NOMO-1 (cell line): ENCODE measurements around the gene PPFIBP2.

Source experiments
- DNase-seq, 2 experiments: peaks; one replicate each; lab custom pipeline; 2025; ENCODE audit not compliant: unreplicated experiment in 2 of 2; lab: John Stamatoyannopoulos, UW

Gene PPFIBP2

GRCh38 chr11:7513234-7514098 is at the start of gene PPFIBP2:
TSS of gene PPFIBP2 (plus strand) at chr11:7513999. CDS start at chr11:7549476, 35,477 bp downstream.
- DNase-seq = peak; percentile 70 to 88

- DNase-seq = no peak
These were observed 46.1 kb upstream of the PPFIBP2 start for GRCh38 chr11:7467652-7468051.

GRCh38 chr11:7469351-7469865 is 44.4 kb upstream of the PPFIBP2 start:
- no peak for DNase-seq

- no peak for DNase-seq
These were observed 42.7 kb upstream of the PPFIBP2 start for GRCh38 chr11:7471071-7471470.

GRCh38 chr11:7473717-7474116 is 40.1 kb upstream of the PPFIBP2 start:
- no peak for DNase-seq

- DNase-seq = no peak
These were observed 33.7 kb upstream of the PPFIBP2 start for GRCh38 chr11:7480113-7480512.

- no peak for DNase-seq
These were observed 29.7 kb upstream of the PPFIBP2 start for GRCh38 chr11:7484131-7484530.

GRCh38 chr11:7484645-7485044 is 29.2 kb upstream of the PPFIBP2 start:
- no peak for DNase-seq

- DNase-seq = no peak
These were observed 28.4 kb upstream of the PPFIBP2 start, which contains the start of gene OLFML1 for GRCh38 chr11:7485186-7486097. TSS of gene OLFML1 (plus strand) at chr11:7485506. CDS start at chr11:7485876, 370 bp downstream.

GRCh38 chr11:7486098-7486780 is 27.6 kb upstream of the PPFIBP2 start:
- no peak for DNase-seq

GRCh38 chr11:7486781-7487140 is 27.0 kb upstream of the PPFIBP2 start:
- no peak for DNase-seq

- DNase-seq = no peak
These were observed 26.4 kb upstream of the PPFIBP2 start for GRCh38 chr11:7487360-7487759.

- DNase-seq = no peak
These were observed 25.1 kb upstream of the PPFIBP2 start for GRCh38 chr11:7488681-7489080.

- peak in 1 of 2 experiments; percentile 24 for DNase-seq
These were observed 24.4 kb upstream of the PPFIBP2 start for GRCh38 chr11:7489376-7489775.

- DNase-seq = no peak
These were observed 23.7 kb upstream of the PPFIBP2 start for GRCh38 chr11:7490054-7490453.

- no peak for DNase-seq
These were observed 23.3 kb upstream of the PPFIBP2 start for GRCh38 chr11:7490535-7490934.

- DNase-seq = no peak
These were observed 21.5 kb upstream of the PPFIBP2 start for GRCh38 chr11:7492253-7492652.

- DNase-seq = no peak
These were observed 20.1 kb upstream of the PPFIBP2 start for GRCh38 chr11:7493670-7494069.

GRCh38 chr11:7494086-7494745 is 19.6 kb upstream of the PPFIBP2 start:
- DNase-seq = peak in 1 of 2 experiments; percentile 4

GRCh38 chr11:7495882-7496551 is 17.8 kb upstream of the PPFIBP2 start:
- DNase-seq = peak; percentile 65 to 94
